HepG2 (cell line): Measurements from ENCODE around the gene EHD4. TPM values are rescaled to one million over a fixed set of nuclear protein-coding genes. Genes with fewer than 3 reads are reported as not detected.

Experiments
- ARID5B ChIP-seq: IDR thresholded peaks from 2 replicates; pipeline ENCODE4 v1.4.0; 2020; ENCODE audit warnings: mild to moderate bottlenecking, missing genetic modification reagents
- EHMT2 ChIP-seq: fragments of 200-600 bp; sonication (generic); IDR thresholded peaks from 2 replicates; pipeline ENCODE4 v1.7.0; 2017; ENCODE audit warnings: antibody characterized with exemption, low read depth, low read length, borderline replicate concordance
- FOSL2 ChIP-seq: sonication (generic); formaldehyde crosslinking; IDR thresholded peaks from 2 replicates; pipeline ENCODE4 v1.4.0; 2020; ENCODE audit warnings: missing genetic modification reagents
- GATAD2A ChIP-seq: IDR thresholded peaks from 2 replicates; pipeline ENCODE4 v1.6.1; 2016
- GFI1 ChIP-seq: sonication (generic); formaldehyde crosslinking; IDR thresholded peaks from 2 replicates; pipeline ENCODE4 v1.5.0; 2020; ENCODE audit warnings: missing genetic modification reagents, mild to moderate bottlenecking, borderline replicate concordance
- IRF9 ChIP-seq: sonication (generic); formaldehyde crosslinking; IDR thresholded peaks from 2 replicates; pipeline ENCODE4 v1.8.0; 2022; ENCODE audit warnings: missing genetic modification reagents, mild to moderate bottlenecking, borderline replicate concordance
- JUN ChIP-seq: sonication (generic); formaldehyde crosslinking; IDR thresholded peaks from 2 replicates; pipeline ENCODE4 v1.4.0; 2020; ENCODE audit warnings: mild to moderate bottlenecking, missing genetic modification reagents
- JUNB ChIP-seq: sonication (generic); formaldehyde crosslinking; IDR thresholded peaks from 2 replicates; pipeline ENCODE4 v1.8.0; 2022; ENCODE audit warnings: missing genetic modification reagents, mild to moderate bottlenecking, borderline replicate concordance
- KAT8 ChIP-seq: IDR thresholded peaks from 2 replicates; pipeline ENCODE4 v1.6.1; 2016; ENCODE audit warnings: missing genetic modification reagents, missing compliant biosample characterization
- POGK ChIP-seq: sonication (generic); formaldehyde crosslinking; conservative IDR thresholded peaks from 2 replicates; pipeline ENCODE4 v1.8.0; 2022; ENCODE audit warnings: mild to moderate bottlenecking, moderate library complexity, missing genetic modification reagents
- ZFP1 ChIP-seq: IDR thresholded peaks from 2 replicates; pipeline ENCODE4 v1.6.1; 2016
- ZNF414 ChIP-seq: sonication (generic); formaldehyde crosslinking; IDR thresholded peaks from 2 replicates; pipeline ENCODE4 v1.5.0; 2020; ENCODE audit warnings: missing genetic modification reagents
- ZNF770 ChIP-seq: sonication (generic); formaldehyde crosslinking; IDR thresholded peaks from 2 replicates; pipeline ENCODE4 v1.5.0; 2020; ENCODE audit warnings: mild to moderate bottlenecking, missing genetic modification reagents
- polyA plus RNA-seq, 8 experiments: library from polyadenylated mRNA; depleted of rRNA in 3 of 8; stranded (reverse) in 7 of 8; unstranded in 1 of 8; fragments of >200 nt; fragmentation: Illumina TruSeq in 4 of 8; extraction: Trizol in 4 of 8; gene quantifications; 2 replicates each; pipeline versions ENCODE4 v1.2.1 to v1.2.3, GENCODE V29; 2011 to 2016; ENCODE audit warnings: low read depth in 4 of 8, missing spikeins in 1 of 8, mixed read lengths in 1 of 8; ENCODE audit not compliant: insufficient read depth in 1 of 8
- total RNA-seq, 5 experiments: library from RNA; depleted of rRNA; stranded (reverse); fragments of >200 nt; fragmentation: Illumina TruSeq; extraction: Trizol; gene quantifications; 2 replicates each; pipeline ENCODE4 v1.2.3, GENCODE V29; 2016; ENCODE audit warnings: low read depth in 1 of 5

EHD4 gene
- total and polyA plus RNA-seq, 2 of the 13 experiments (the other 11 are each of a cell fraction or from before 2014, with no cell fraction given): 3.1 to 4.8 TPM

- TF ChIP-seq POGK (CRISPR knock-in tag) (no peak), ZFP1 (CRISPR knock-in tag) (no peak), KAT8 (CRISPR knock-in tag) (peak; percentile 21; the same call in 1 of the 2 replicates), JUN (CRISPR knock-in tag) (peak; percentile 92), JUNB (CRISPR knock-in tag) (peak; percentile 30; the same call in 1 of the 2 replicates), ZNF414 (CRISPR knock-in tag) (no peak), GATAD2A (CRISPR knock-in tag) (0 out of 2 replicates have a peak, but pooled peaks have one; percentile 17), IRF9 (CRISPR knock-in tag) (no peak), ZNF770 (CRISPR knock-in tag) (peak; percentile 95), EHMT2 (no peak), FOSL2 (CRISPR knock-in tag) (peak; percentile 94), ARID5B (CRISPR knock-in tag) (0 out of 2 replicates have a peak, but pooled peaks have one; percentile 51), GFI1 (CRISPR knock-in tag) (no peak)
Observed at GRCh38 chr15:41944313-41944940, 27.9 kb downstream of the EHD4 start (continued).
